ENCODE measurements around the gene KDM4B.

DNA sequence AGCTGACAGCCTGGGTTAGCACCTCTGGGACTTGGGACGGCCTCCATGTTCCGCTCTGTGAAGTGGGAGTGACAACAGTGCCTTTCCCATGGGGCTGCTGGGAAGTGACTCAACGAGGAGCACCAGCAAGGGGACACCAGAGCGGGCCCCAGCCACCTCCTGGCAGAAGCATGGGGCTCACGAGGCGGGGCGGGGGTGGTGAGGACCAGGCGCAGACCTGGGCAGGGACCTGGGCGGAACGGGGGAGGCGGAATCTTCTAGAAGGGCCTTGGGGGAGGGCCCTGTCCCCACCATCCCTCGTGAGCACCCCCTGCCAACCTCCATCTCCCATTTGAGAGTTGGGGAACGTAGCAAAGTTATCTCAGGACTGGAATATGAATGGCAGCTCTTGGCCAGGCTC, 37.9 kb downstream of the KDM4B start:
- TF ChIP-seq, protein P1, sequence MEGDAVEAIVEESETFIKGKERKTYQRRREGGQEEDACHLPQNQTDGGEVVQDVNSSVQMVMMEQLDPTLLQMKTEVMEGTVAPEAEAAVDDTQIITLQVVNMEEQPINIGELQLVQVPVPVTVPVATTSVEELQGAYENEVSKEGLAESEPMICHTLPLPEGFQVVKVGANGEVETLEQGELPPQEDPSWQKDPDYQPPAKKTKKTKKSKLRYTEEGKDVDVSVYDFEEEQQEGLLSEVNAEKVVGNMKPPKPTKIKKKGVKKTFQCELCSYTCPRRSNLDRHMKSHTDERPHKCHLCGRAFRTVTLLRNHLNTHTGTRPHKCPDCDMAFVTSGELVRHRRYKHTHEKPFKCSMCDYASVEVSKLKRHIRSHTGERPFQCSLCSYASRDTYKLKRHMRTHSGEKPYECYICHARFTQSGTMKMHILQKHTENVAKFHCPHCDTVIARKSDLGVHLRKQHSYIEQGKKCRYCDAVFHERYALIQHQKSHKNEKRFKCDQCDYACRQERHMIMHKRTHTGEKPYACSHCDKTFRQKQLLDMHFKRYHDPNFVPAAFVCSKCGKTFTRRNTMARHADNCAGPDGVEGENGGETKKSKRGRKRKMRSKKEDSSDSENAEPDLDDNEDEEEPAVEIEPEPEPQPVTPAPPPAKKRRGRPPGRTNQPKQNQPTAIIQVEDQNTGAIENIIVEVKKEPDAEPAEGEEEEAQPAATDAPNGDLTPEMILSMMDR (IDR thresholded peaks at IDR 0.05), result no peak
- TF ChIP-seq EZH2 (IDR thresholded peaks at IDR 0.05; ENCODE audit: borderline replicate concordance, insufficient read depth, low read depth, low read length, poor library complexity, severe bottlenecking), result no peak

Data from B cell (primary cell).